Measurements from ENCODE around the gene CCKAR. TPM values are rescaled to one million over a fixed set of nuclear protein-coding genes. Genes with fewer than 3 reads are reported as not detected.
A peak's percentile ranks its signal among the peaks of the same experiment; 100 is the strongest.

The CCKAR gene
- total RNA-seq, 1 donor from 2014 or later, result 13.7 TPM

DNA sequence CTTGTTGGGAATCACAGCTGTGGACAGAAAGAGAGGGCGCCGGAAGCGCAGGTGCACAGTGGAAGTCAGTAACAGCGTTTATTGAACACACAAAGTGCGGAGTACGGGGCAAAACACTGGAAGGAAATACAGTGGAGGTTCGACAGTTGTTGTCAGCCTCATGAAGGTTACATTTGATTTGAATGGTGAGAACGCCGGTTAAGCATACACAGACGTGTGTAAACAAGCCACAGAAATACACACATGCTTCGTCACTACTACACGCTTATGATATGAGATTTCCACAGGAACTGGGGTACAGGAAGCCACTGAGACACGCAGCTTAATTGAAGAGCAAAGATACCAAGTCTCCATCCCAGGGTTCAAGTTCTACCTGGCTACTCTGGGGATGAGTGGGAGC lies 12.0 kb downstream of the CCKAR start:
- no peak for TF ChIP-seq CTCF (conservative IDR thresholded peaks at IDR 0.05)
- H3K9me3 Mint-ChIP-seq, result no peaks in the 10 kb centered on the region

GRCh38 chr4:26476545-26476944 lies 13.7 kb downstream of the CCKAR start:
- no peak overlapping the region for H3K27ac Mint-ChIP-seq
- no peak overlapping the region for H3K4me3 Mint-ChIP-seq
- H3K27me3 Mint-ChIP-seq, result peaks cover 7% of the 10 kb centered on the region
- H3K4me1 Mint-ChIP-seq (ENCODE audit: unreplicated experiment), result no peaks in the 10 kb centered on the region
- H3K9me3 Mint-ChIP-seq, result no peaks in the 10 kb centered on the region
- TF ChIP-seq CTCF (conservative IDR thresholded peaks at IDR 0.05), result no peak
- H3K36me3 Mint-ChIP-seq, result no peaks in the 10 kb centered on the region
- no peak for DNase-seq (ENCODE audit: extremely low spot score, unreplicated experiment)

More for the DNA sequence above, 12.0 kb downstream of the CCKAR start:
- Mint-ChIP-seq H3K36me3 (no peaks in the 10 kb centered on the region), H3K4me3 (no peak overlapping the region), H3K27me3 (peaks cover 4% of the 10 kb centered on the region), H3K27ac (no peak overlapping the region), H3K4me1 (ENCODE audit: unreplicated experiment) (peaks cover 10% of the 10 kb centered on the region)
- no peak for DNase-seq (ENCODE audit: extremely low spot score, unreplicated experiment)

DNA sequence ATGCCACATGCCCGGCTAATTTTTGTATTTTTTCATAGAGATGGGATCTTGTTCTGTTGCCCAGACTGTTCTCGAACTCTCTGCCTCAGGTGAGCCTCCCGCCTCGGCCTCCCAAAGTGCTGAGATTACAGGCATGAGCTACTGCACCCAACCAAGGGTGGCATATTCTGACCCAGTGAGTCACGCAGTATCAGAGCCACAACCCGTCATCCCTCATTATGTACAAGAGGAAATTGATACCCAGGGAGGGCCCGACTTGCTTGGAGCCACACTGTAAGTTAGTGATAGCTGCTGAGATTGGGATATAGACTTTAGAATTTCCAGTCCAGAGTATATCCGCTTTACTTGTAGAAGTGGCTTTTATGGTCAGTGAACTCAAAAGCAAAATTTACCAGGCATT lies 14.6 kb downstream of the CCKAR start:
- Mint-ChIP-seq H3K27ac (no peak overlapping the region), H3K9me3 (no peaks in the 10 kb centered on the region), H3K36me3 (no peaks in the 10 kb centered on the region), H3K27me3 (peaks cover 8% of the 10 kb centered on the region), H3K4me3 (no peak overlapping the region), H3K4me1 (ENCODE audit: unreplicated experiment) (no peaks in the 10 kb centered on the region)
- DNase-seq (ENCODE audit: extremely low spot score, unreplicated experiment), result no peak
- no peak for TF ChIP-seq CTCF (conservative IDR thresholded peaks at IDR 0.05)

DNA sequence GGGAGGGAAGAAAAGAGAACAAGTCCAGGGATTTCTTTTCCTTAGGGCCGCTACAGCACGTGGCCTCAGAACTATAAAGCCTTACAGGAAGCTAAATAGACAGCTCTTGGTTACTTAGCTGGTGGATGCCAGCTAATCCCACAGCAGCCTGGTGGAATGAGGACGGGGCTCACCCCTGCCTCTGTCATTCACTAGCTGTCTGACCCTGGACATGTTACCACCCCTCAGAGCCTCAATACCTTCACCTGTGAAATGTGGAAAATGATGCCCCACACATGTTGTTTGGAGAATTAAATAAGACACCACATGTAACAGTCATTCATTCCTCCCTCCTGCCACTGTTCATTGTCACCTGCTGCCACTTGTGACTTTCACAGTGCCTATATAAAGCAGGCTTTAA lies 15.7 kb downstream of the CCKAR start:
- no peak for DNase-seq (ENCODE audit: extremely low spot score, unreplicated experiment)
- no peaks in the 10 kb centered on the region for H3K36me3 Mint-ChIP-seq
- H3K27me3 Mint-ChIP-seq, result peaks cover 11% of the 10 kb centered on the region
- no peak for TF ChIP-seq CTCF (conservative IDR thresholded peaks at IDR 0.05)
- H3K4me1 Mint-ChIP-seq (ENCODE audit: unreplicated experiment), result no peaks in the 10 kb centered on the region
- no peak overlapping the region for H3K4me3 Mint-ChIP-seq
- no peak overlapping the region for H3K27ac Mint-ChIP-seq
- no peaks in the 10 kb centered on the region for H3K9me3 Mint-ChIP-seq

GRCh38 chr4:26473893-26474292 lies 16.4 kb downstream of the CCKAR start:
- Mint-ChIP-seq H3K4me1 (ENCODE audit: unreplicated experiment) (no peaks in the 10 kb centered on the region), H3K4me3 (no peak overlapping the region), H3K27ac (no peak overlapping the region), H3K27me3 (peaks cover 11% of the 10 kb centered on the region), H3K9me3 (no peaks in the 10 kb centered on the region), H3K36me3 (no peaks in the 10 kb centered on the region)
- TF ChIP-seq CTCF (conservative IDR thresholded peaks at IDR 0.05), result no peak
- no peak for DNase-seq (ENCODE audit: extremely low spot score, unreplicated experiment)

DNA sequence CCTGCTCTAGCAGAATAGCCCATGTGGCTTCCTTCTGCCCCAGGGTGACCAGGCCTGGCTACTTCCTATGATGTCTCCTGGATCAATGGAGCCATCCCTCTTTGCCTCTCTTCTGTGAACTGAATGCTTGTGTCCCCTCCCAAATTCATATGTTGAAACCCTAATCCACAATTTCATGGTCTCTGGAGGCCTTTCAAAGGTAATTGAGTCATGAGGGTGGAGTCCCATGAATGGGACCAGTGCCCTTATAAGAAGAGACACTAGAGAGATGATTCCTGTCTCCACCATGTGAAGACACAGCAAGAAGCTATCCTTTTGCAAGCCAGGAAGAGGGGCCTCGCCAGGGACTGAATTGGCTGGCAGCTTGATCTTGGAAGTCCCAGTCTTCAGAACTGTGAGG lies 18.4 kb downstream of the CCKAR start:
- peak; percentile 16 for DNase-seq (ENCODE audit: extremely low spot score, unreplicated experiment)
- no peak overlapping the region for H3K4me3 Mint-ChIP-seq
- no peaks in the 10 kb centered on the region for H3K36me3 Mint-ChIP-seq
- no peak for TF ChIP-seq CTCF (conservative IDR thresholded peaks at IDR 0.05)
- no peaks in the 10 kb centered on the region for H3K9me3 Mint-ChIP-seq
- H3K4me1 Mint-ChIP-seq (ENCODE audit: unreplicated experiment), result no peaks in the 10 kb centered on the region
- H3K27ac Mint-ChIP-seq, result no peak overlapping the region
- H3K27me3 Mint-ChIP-seq, result peaks cover 16% of the 10 kb centered on the region
